HCT116 (cell line): Measurements from ENCODE around the gene ATP2B1.

ENCODE experiments used
- CTCF ChIP-seq, 3 experiments: fragments of 200-600 bp in 1 of 3; sonication (generic) in 1 of 3; IDR thresholded peaks in 2 of 3; conservative IDR thresholded peaks in 1 of 3; 2 replicates each; pipeline ENCODE4 v1.5.1; 2012 to 2017; ENCODE audit warnings: low read depth in 2 of 3, low read length in 2 of 3, antibody characterized with exemption in 1 of 3, borderline replicate concordance in 1 of 3, control low read depth in 1 of 3, mild to moderate bottlenecking in 1 of 3, mixed read lengths in 1 of 3, mixed run types in 1 of 3, moderate library complexity in 1 of 3; ENCODE audit not compliant: insufficient read depth in 1 of 3
- EZH2 ChIP-seq: fragments of 200-600 bp; sonication (generic); IDR thresholded peaks from 2 replicates; pipeline ENCODE4 v1.6.1; 2017; ENCODE audit warnings: antibody characterized with exemption, mixed run types
- EZH2phosphoT487 ChIP-seq: fragments of 200-600 bp; IDR thresholded peaks from 2 replicates; pipeline ENCODE4 v1.6.1; 2018; ENCODE audit warnings: antibody characterized with exemption, borderline replicate concordance
- POLR2A ChIP-seq: IDR thresholded peaks from 2 replicates; pipeline ENCODE4 v1.7.0; 2011; ENCODE audit warnings: borderline replicate concordance; ENCODE audit not compliant: insufficient read depth, insufficient read length; ENCODE audit errors: extremely low read depth
- POLR2AphosphoS5 ChIP-seq: IDR thresholded peaks from 2 replicates; pipeline ENCODE4 v1.6.1; 2011; ENCODE audit warnings: mild to moderate bottlenecking, low read depth, low read length, moderate library complexity
- RAD21 ChIP-seq: IDR thresholded peaks from 2 replicates; pipeline ENCODE4 v1.6.1; 2012; ENCODE audit warnings: low read depth, mild to moderate bottlenecking
- YY1 ChIP-seq: IDR thresholded peaks from 2 replicates; pipeline ENCODE4 v1.6.1; 2011; ENCODE audit warnings: low read length, low read depth, moderate library complexity, mild to moderate bottlenecking; ENCODE audit not compliant: insufficient replicate concordance; ENCODE audit errors: extremely low read depth
- ZFX ChIP-seq: fragments of 450-650 bp; IDR thresholded peaks from 2 replicates; pipeline ENCODE4 v1.6.1; 2017
- ZNF274 ChIP-seq: fragments of 200-500 bp; sonication (Bioruptor generic); IDR thresholded peaks from 2 replicates; pipeline ENCODE4 v1.6.1; 2014; ENCODE audit warnings: mild to moderate bottlenecking, low read depth, low read length, inconsistent platforms

GRCh38 chr12:89593873-89594272 is 114.8 kb downstream of the ATP2B1 start:
- TF ChIP-seq CTCF (IDR thresholded peaks at IDR 0.05 in 2 of 3, conservative IDR thresholded peaks at IDR 0.05 in 1 of 3; ENCODE audit: borderline replicate concordance in 1 of 3, insufficient read depth in 1 of 3, low read depth in 2 of 3, low read length in 2 of 3) (no peak), ZNF274 (no peak), EZH2phosphoT487 (no peak), ZFX (no peak), YY1 (no peak), POLR2AphosphoS5 (no peak), EZH2 (no peak), POLR2A (no peak), RAD21 (no peak)
